Suprapubic skin (tissue), 4 donors: ENCODE results near the gene IL2RG. TPM values are rescaled to one million over a fixed set of nuclear protein-coding genes. Genes with fewer than 3 reads are reported as not detected.
A peak's percentile ranks its signal among the peaks of the same experiment; 100 is the strongest.

ENCODE experiments used
- DNase-seq, 2 donors: peaks; one replicate each; pipeline ENCODE4 v3.0.0-alpha.2; 2019; ENCODE audit warnings: low spot score in 2 of 2
- H3K27ac ChIP-seq: fragments of 200-600 bp; sonication (generic); one replicate; pipeline ENCODE4 v1.5.1; 2019
- H3K27me3 ChIP-seq: fragments of 200-600 bp; sonication (generic); one replicate; pipeline ENCODE4 v1.5.1; 2019
- H3K36me3 ChIP-seq: fragments of 200-600 bp; sonication (generic); one replicate; pipeline ENCODE4 v1.5.1; 2019
- H3K4me1 ChIP-seq: fragments of 200-600 bp; sonication (generic); one replicate; pipeline ENCODE4 v1.5.1; 2019
- H3K4me3 ChIP-seq: fragments of 200-600 bp; sonication (generic); one replicate; pipeline ENCODE4 v1.5.1; 2019; ENCODE audit warnings: mild to moderate bottlenecking
- H3K9me3 ChIP-seq: fragments of 200-600 bp; sonication (generic); one replicate; pipeline ENCODE4 v1.5.1; 2019
- CTCF ChIP-seq, 2 donors: fragments of 200-600 bp in 1 of 2; fragments of 450-650 bp in 1 of 2; sonication (generic) in 1 of 2; IDR thresholded peaks; one replicate each; pipeline ENCODE4 v1.5.1; 2016 to 2019; ENCODE audit warnings: antibody characterized with exemption in 2 of 2, mild to moderate bottlenecking in 1 of 2, moderate library complexity in 1 of 2
- EP300 ChIP-seq: sonication (generic); formaldehyde crosslinking; IDR thresholded peaks from one replicate; pipeline ENCODE4 v1.6.1; 2017; ENCODE audit warnings: antibody characterized with exemption
- POLR2A ChIP-seq, 2 donors: fragments of 450-650 bp; IDR thresholded peaks; one replicate each; pipeline ENCODE4 v1.6.1; 2017; ENCODE audit warnings: antibody characterized with exemption in 2 of 2, mild to moderate bottlenecking in 2 of 2, moderate library complexity in 2 of 2
- POLR2AphosphoS5 ChIP-seq, 3 donors: sonication (generic); formaldehyde crosslinking; IDR thresholded peaks; one replicate each; pipeline ENCODE4 v1.6.1; 2017; ENCODE audit warnings: antibody characterized with exemption in 3 of 3
- WGBS: methylation state at CpG from one replicate; pipeline ENCODE4 v1.1.5; 2018; 5-methylcytosine and 5-hydroxymethylcytosine counted together
- total RNA-seq, 4 donors: library from RNA; depleted of rRNA; stranded (reverse); fragments of >200 nt; gene quantifications; one replicate each; pipeline ENCODE4 v1.1.0, GENCODE V29; 2016

Gene IL2RG
- total RNA-seq, 4 donors from 2014 or later = 2.6 to 15.0 (median 9.1) TPM

GRCh38 chrX:71095981-71096759 lies 15.2 kb downstream of the IL2RG start:
- TF ChIP-seq POLR2AphosphoS5 (IDR thresholded peaks at IDR 0.05) (no peak), CTCF (IDR thresholded peaks at IDR 0.05) (no peak)
- H3K4me1 ChIP-seq = peaks cover 20% of the 10 kb centered on the region
- H3K9me3 ChIP-seq = no peaks in the 10 kb centered on the region
- H3K27me3 ChIP-seq = no peaks in the 10 kb centered on the region
- H3K36me3 ChIP-seq = no peaks in the 10 kb centered on the region
- peak overlapping the region; percentile 60 for H3K4me3 ChIP-seq
- 19% methylated on average over 38 of the region's 46 CpGs for WGBS
- no peak for DNase-seq
- peak overlapping the region; percentile 65 for H3K27ac ChIP-seq

- 5% methylated on average over 29 of the region's 29 CpGs for WGBS
- H3K9me3 ChIP-seq = no peaks in the 10 kb centered on the region
- H3K27ac ChIP-seq = peak within 1 kb of the TSS; percentile 65
- no peaks in the 10 kb centered on the region for H3K36me3 ChIP-seq
- no peaks in the 10 kb centered on the region for H3K27me3 ChIP-seq
- DNase-seq = peak; percentile 91 to 92
- peaks cover 20% of the 10 kb centered on the region for H3K4me1 ChIP-seq
- H3K4me3 ChIP-seq = peak within 1 kb of the TSS; percentile 60
- TF ChIP-seq POLR2AphosphoS5 (IDR thresholded peaks at IDR 0.05) (no peak), CTCF (IDR thresholded peaks at IDR 0.05) (no peak), EP300 (no peak), POLR2A (IDR thresholded peaks at IDR 0.05) (no peak)
These were observed 15.8 kb downstream of the IL2RG start, which contains the start of gene FOXO4 for GRCh38 chrX:71095555-71095980. Gene FOXO4, plus strand, starts transcription at chrX:71095851. Its CDS starts 678 bp downstream, at chrX:71096529.

GRCh38 chrX:71095033-71095432 lies 16.3 kb downstream of the IL2RG start:
- no peak for TF ChIP-seq POLR2A (IDR thresholded peaks at IDR 0.05)
- TF ChIP-seq POLR2AphosphoS5 (IDR thresholded peaks at IDR 0.05) = no peak
- no peak for TF ChIP-seq EP300
- no peak for TF ChIP-seq CTCF (IDR thresholded peaks at IDR 0.05)
- H3K36me3 ChIP-seq = no peaks in the 10 kb centered on the region
- 31% methylated on average over 6 of the region's 6 CpGs for WGBS
- DNase-seq = no peak
- no peaks in the 10 kb centered on the region for H3K9me3 ChIP-seq
- no peaks in the 10 kb centered on the region for H3K27me3 ChIP-seq
- no peak overlapping the region for H3K27ac ChIP-seq
- peaks cover 20% of the 10 kb centered on the region for H3K4me1 ChIP-seq
- peak overlapping the region; percentile 60 for H3K4me3 ChIP-seq

- Histone ChIP-seq H3K27ac (no peak overlapping the region), H3K27me3 (no peaks in the 10 kb centered on the region), H3K36me3 (no peaks in the 10 kb centered on the region), H3K4me1 (peaks cover 7% of the 10 kb centered on the region), H3K4me3 (no peak overlapping the region), H3K9me3 (no peaks in the 10 kb centered on the region)
- WGBS = 71% methylated on average over 5 of the region's 5 CpGs
- no peak for DNase-seq
- TF ChIP-seq POLR2AphosphoS5 (IDR thresholded peaks at IDR 0.05) (no peak), POLR2A (IDR thresholded peaks at IDR 0.05) (no peak), CTCF (IDR thresholded peaks at IDR 0.05) (no peak), EP300 (no peak)
These were observed 20.1 kb downstream of the IL2RG start for GRCh38 chrX:71091263-71091662.

- Histone ChIP-seq H3K4me1 (no peaks in the 10 kb centered on the region), H3K36me3 (no peaks in the 10 kb centered on the region), H3K9me3 (no peaks in the 10 kb centered on the region), H3K27me3 (no peaks in the 10 kb centered on the region), H3K4me3 (no peak overlapping the region), H3K27ac (no peak overlapping the region)
- DNase-seq = no peak
- TF ChIP-seq POLR2AphosphoS5 (IDR thresholded peaks at IDR 0.05) (no peak), EP300 (no peak), CTCF (IDR thresholded peaks at IDR 0.05) (no peak), POLR2A (IDR thresholded peaks at IDR 0.05) (no peak)
- 50% methylated on average over 4 of the region's 4 CpGs for WGBS
These were observed 25.5 kb downstream of the IL2RG start for GRCh38 chrX:71085900-71086299.
